Astrocyte (in vitro differentiated cells and primary cell): ENCODE data around the gene VIPR2.

ENCODE experiments used
- CTCF ChIP-seq: IDR thresholded peaks from 2 replicates; pipeline ENCODE4 v1.5.1; 2011; ENCODE audit warnings: low read depth, mild to moderate bottlenecking, inconsistent platforms, low read length, moderate library complexity; ENCODE audit not compliant: insufficient read depth
- EZH2 ChIP-seq: IDR thresholded peaks from 2 replicates; pipeline ENCODE4 v1.6.1; 2012; ENCODE audit warnings: mild to moderate bottlenecking, low read length, inconsistent platforms; ENCODE audit not compliant: insufficient read depth

GRCh38 chr7:159091480-159092475 lies 52.9 kb downstream of the VIPR2 start:
- no peak for TF ChIP-seq EZH2
- TF ChIP-seq CTCF = no peak
